IMR-90 (cell line): ENCODE results near the gene NEIL1. TPM values are rescaled to one million over a fixed set of nuclear protein-coding genes. Genes with fewer than 3 reads are reported as not detected.

Experiments used
- ATAC-seq: fragments of 200-7000 bp; cut with Tn5 transposase; 2 replicates; pipeline ENCODE4 v1.9.1; 2020; ENCODE audit warnings: low read depth, mild to moderate bottlenecking, moderate library complexity
- BruUV-seq: library from RNA; stranded (reverse); fragments of 400-500 nt; replicated peaks from 2 replicates; lab custom pipeline; 2021; lab: Mats Ljungman, UMichigan
- CTCF ChIA-PET: fragments of 300-600 bp; formaldehyde crosslinking; extraction: SDS; loops from one replicate; lab custom pipeline; 2021; ENCODE audit warnings: antibody characterized with exemption; lab: Yijun Ruan, JAX
- POLR2A ChIA-PET: fragments of 300-600 bp; sonication (Branson Sonifier 250); formaldehyde crosslinking; loops from one replicate; lab custom pipeline; 2022; ENCODE audit warnings: antibody characterized with exemption; ENCODE audit not compliant: unreplicated experiment; lab: Charles Lee
- DNase-seq: peaks from one replicate; pipeline ENCODE4 v3.0.0; 2013
- H2AFZ ChIP-seq: replicated peaks from 2 replicates; pipeline ENCODE3; 2013; ENCODE audit warnings: low read length, mild to moderate bottlenecking; ENCODE audit not compliant: poor library complexity
- H2AK5ac ChIP-seq: 2 replicates; pipeline ENCODE4 v1.6.1; 2013; ENCODE audit warnings: low read depth, low read length, inconsistent platforms
- H2AK9ac ChIP-seq: replicated peaks from 2 replicates; pipeline ENCODE3; 2013; ENCODE audit warnings: mild to moderate bottlenecking, low read depth, low read length, moderate library complexity; ENCODE audit not compliant: poor library complexity
- H2BK120ac ChIP-seq: 2 replicates; pipeline ENCODE4 v1.6.1; 2013; ENCODE audit warnings: low read depth, low read length, inconsistent platforms
- H2BK15ac ChIP-seq: 3 replicates; pipeline ENCODE4 v1.6.1; 2013; ENCODE audit warnings: low read depth, low read length, inconsistent platforms
- H2BK20ac ChIP-seq: 2 replicates; pipeline ENCODE4 v1.6.1; 2013; ENCODE audit warnings: low read depth, mild to moderate bottlenecking, inconsistent platforms, low read length, moderate library complexity
- H2BK5ac ChIP-seq: 2 replicates; pipeline ENCODE4 v1.6.1; 2013; ENCODE audit warnings: mild to moderate bottlenecking, low read depth, low read length, inconsistent platforms; ENCODE audit not compliant: poor library complexity, severe bottlenecking
- H3K14ac ChIP-seq: replicated peaks from 2 replicates; pipeline ENCODE4 v1.6.1; 2013; ENCODE audit warnings: low read depth, low read length, inconsistent platforms
- H3K18ac ChIP-seq: 2 replicates; pipeline ENCODE4 v1.6.1; 2013; ENCODE audit warnings: low read depth, low read length, control low read depth
- H3K23ac ChIP-seq: 2 replicates; pipeline ENCODE4 v1.6.1; 2013; ENCODE audit warnings: low read depth, low read length, inconsistent platforms
- H3K27ac ChIP-seq: 2 replicates; pipeline ENCODE4 v1.5.1; 2013; ENCODE audit warnings: mild to moderate bottlenecking, control low read depth, low read length; ENCODE audit not compliant: insufficient read depth
- H3K27me3 ChIP-seq: 2 replicates; pipeline ENCODE4 v1.6.1; 2013; ENCODE audit warnings: low read length; ENCODE audit not compliant: control insufficient read depth, insufficient read depth
- H3K36me3 ChIP-seq: 2 replicates; pipeline ENCODE4 v1.6.1; 2013; ENCODE audit warnings: low read length, mixed read lengths; ENCODE audit not compliant: control insufficient read depth, insufficient read depth
- H3K4ac ChIP-seq: 2 replicates; pipeline ENCODE4 v1.6.1; 2013; ENCODE audit warnings: low read depth, low read length, inconsistent platforms
- H3K4me1 ChIP-seq: 2 replicates; pipeline ENCODE4 v1.6.1; 2013; ENCODE audit warnings: low read length, mixed read lengths; ENCODE audit not compliant: control insufficient read depth, insufficient read depth
- H3K4me2 ChIP-seq: 2 replicates; pipeline ENCODE4 v1.6.1; 2013; ENCODE audit warnings: low read depth, mild to moderate bottlenecking, control low read depth, low read length, moderate library complexity
- H3K4me3 ChIP-seq: 2 replicates; pipeline ENCODE4 v1.5.1; 2013; ENCODE audit warnings: low read depth, mild to moderate bottlenecking, control low read depth, low read length, moderate library complexity; ENCODE audit not compliant: insufficient read depth
- H3K56ac ChIP-seq: 2 replicates; pipeline ENCODE4 v1.6.1; 2013; ENCODE audit warnings: low read length, inconsistent platforms; ENCODE audit not compliant: insufficient read depth; ENCODE audit errors: extremely low read depth
- H3K79me1 ChIP-seq, 2 experiments: 2 replicates each; pipeline ENCODE4 v1.6.1; 2013; ENCODE audit warnings: low read length in 2 of 2, inconsistent platforms in 1 of 2, low read depth in 1 of 2
- H3K9ac ChIP-seq: 2 replicates; pipeline ENCODE4 v1.6.1; 2013; ENCODE audit warnings: low read depth, low read length, control low read depth
- H3K9me1 ChIP-seq: 2 replicates; pipeline ENCODE4 v1.6.1; 2013; ENCODE audit warnings: low read length, inconsistent platforms; ENCODE audit not compliant: insufficient read depth
- H3K9me3 ChIP-seq: 2 replicates; pipeline ENCODE4 v1.6.1; 2013; ENCODE audit warnings: low read length; ENCODE audit not compliant: control insufficient read depth, insufficient read depth
- H4K20me1 ChIP-seq: 2 replicates; pipeline ENCODE4 v1.6.1; 2013; ENCODE audit warnings: low read length, inconsistent platforms; ENCODE audit not compliant: insufficient read depth
- H4K5ac ChIP-seq: 2 replicates; pipeline ENCODE4 v1.6.1; 2013; ENCODE audit warnings: mild to moderate bottlenecking, low read depth, low read length, control low read depth
- H4K8ac ChIP-seq, 2 experiments: 2 replicates each; pipeline ENCODE4 v1.6.1; 2013; ENCODE audit warnings: low read depth in 2 of 2, low read length in 2 of 2, control low read depth in 1 of 2, inconsistent platforms in 1 of 2
- H4K91ac ChIP-seq: 2 replicates; pipeline ENCODE4 v1.6.1; 2013; ENCODE audit warnings: low read depth, low read length, inconsistent platforms; ENCODE audit not compliant: insufficient read depth
- MAFK ChIP-seq: IDR thresholded peaks from 2 replicates; pipeline ENCODE4 v1.6.1; 2012; ENCODE audit warnings: low read depth, low read length, improper control_type of control experiment
- MXI1 ChIP-seq: IDR thresholded peaks from 2 replicates; pipeline ENCODE4 v1.6.1; 2012; ENCODE audit warnings: low read depth, mild to moderate bottlenecking, low read length, moderate library complexity, borderline replicate concordance
- NFE2L2 ChIP-seq: fragments of 150-350 bp; IDR thresholded peaks from 2 replicates; pipeline ENCODE4 v1.6.1; 2016; ENCODE audit warnings: low read depth, mild to moderate bottlenecking, low read length
- RCOR1 ChIP-seq: IDR thresholded peaks from 2 replicates; pipeline ENCODE4 v1.6.1; 2012; ENCODE audit warnings: mild to moderate bottlenecking, low read length, improper control_type of control experiment; ENCODE audit not compliant: insufficient replicate concordance
- WGBS, 2 experiments: methylation state at CpG; one replicate each; pipeline versions ENCODE4 v1.1.5 to v1.1.7; 2013; ENCODE audit warnings: missing lambda C conversion rate in 2 of 2; ENCODE audit not compliant: insufficient read length in 1 of 2; ENCODE audit errors: extremely low coverage in 2 of 2; 5-methylcytosine and 5-hydroxymethylcytosine counted together
- dilution Hi-C: fragments of 300-500 bp; cut with HindIII; formaldehyde crosslinking; loops from one replicate; pipeline ENCODE4 v1.14.3; 2018; ENCODE audit warnings: low sequenced_read_pairs; ENCODE audit not compliant: unreplicated experiment
- in situ Hi-C: fragments of 300-500 bp; cut with MboI; formaldehyde crosslinking; loops from 3 replicates; pipeline ENCODE4 v1.14.3; 2019; ENCODE audit warnings: low sequenced_read_pairs, inconsistent platforms, mixed read lengths
- intact Hi-C: fragments of 100-400 bp; cut with micrococcal nuclease; formaldehyde crosslinking; loops from 2 replicates; pipeline ENCODE4 v1.10.0; 2022
- polyA plus RNA-seq, 3 experiments: library from polyadenylated mRNA; depleted of rRNA; stranded (reverse); fragments of >200 nt; gene quantifications; 2 replicates each; pipeline ENCODE4 v1.2.3, GENCODE V29; 2012; ENCODE audit warnings: low replicate concordance in 1 of 3
- total RNA-seq: library from RNA; depleted of rRNA; stranded (reverse); fragments of >200 nt; gene quantifications from 2 replicates; pipeline ENCODE4 v1.2.3, GENCODE V29; 2012

Gene NEIL1
- total and polyA plus RNA-seq, 2 of the 4 experiments (the other 2 are of a cell fraction) = 1.1 to 3.6 TPM

DNA sequence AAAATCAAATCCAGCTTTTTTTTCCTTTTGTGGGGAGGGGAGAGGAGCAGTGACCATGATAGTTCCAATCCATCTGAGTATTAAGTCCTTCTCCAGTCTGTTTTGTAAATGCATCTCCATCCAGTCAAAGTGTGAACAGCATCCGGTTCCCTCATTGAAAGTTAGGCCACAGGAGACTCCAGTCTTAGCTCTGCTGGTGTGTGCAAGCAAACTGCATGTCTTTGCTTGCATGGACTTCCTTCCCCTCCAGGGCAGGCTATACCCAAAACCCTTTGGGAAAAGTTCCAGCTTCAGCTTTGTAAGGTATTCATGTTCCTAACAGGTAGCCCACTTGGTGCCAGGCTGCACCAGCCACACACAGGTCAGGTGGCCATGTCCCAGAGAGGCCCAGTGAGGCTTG is 24.6 kb downstream of the NEIL1 start:
- Histone ChIP-seq H2BK15ac (no peak overlapping the region), H3K9me1 (peaks cover 4% of the 10 kb centered on the region; the same call in 1 of the 2 replicates), H2AK9ac (no peak overlapping the region), H3K27me3 (no peaks in the 10 kb centered on the region), H3K27ac (no peak overlapping the region), H4K8ac (no peak overlapping the region), H3K56ac (no peak overlapping the region), H3K4ac (no peak overlapping the region), H3K79me1 (peaks cover 60 to 64% of the 10 kb centered on the region in 2 experiments), H3K18ac (no peak overlapping the region), H2AFZ (no peak overlapping the region), H2AK5ac (no peak overlapping the region), H2BK120ac (no peak overlapping the region), H4K20me1 (peaks cover 19% of the 10 kb centered on the region; the same call in 1 of the 2 replicates), H4K5ac (no peak overlapping the region), H3K36me3 (peaks cover 33% of the 10 kb centered on the region), H2BK5ac (no peak overlapping the region), H3K9ac (no peak overlapping the region), H3K4me2 (no peak overlapping the region), H4K91ac (no peak overlapping the region), H3K23ac (no peak overlapping the region), H2BK20ac (no peak overlapping the region), H3K4me1 (peaks cover 4% of the 10 kb centered on the region), H3K14ac (no peak overlapping the region), H3K9me3 (no peaks in the 10 kb centered on the region), H3K4me3 (no peak overlapping the region)
- no peak for ATAC-seq
- BruUV-seq = TSS peak; percentile 59
- intact Hi-C loops (no loop called here), in situ Hi-C loops (no loop called here), dilution Hi-C loops (no loop called here)
- no peak for TF ChIP-seq NFE2L2
- no peak for TF ChIP-seq MXI1
- TF ChIP-seq RCOR1 = no peak
- TF ChIP-seq MAFK = no peak
- 57% methylated on average over 1 of the region's 1 CpG; no CpG with 5 or more reads in 1 of the 2 experiments for WGBS, 2 experiments
- ChIA-PET POLR2A (no interaction called here), CTCF (no interaction called here)
- no peak for DNase-seq
